ENCODE measurements around the gene RAC2.
A peak's percentile ranks its signal among the peaks of the same experiment; 100 is the strongest.

Gene RAC2

GRCh38 chr22:37179622-37180420, 64.2 kb downstream of the RAC2 start:
- DNase-seq (ENCODE audit: low spot score in 2 of 2), result no peak
- peaks cover 6% of the 10 kb centered on the region for H3K36me3 Mint-ChIP-seq
- H3K4me3 Mint-ChIP-seq, result no peak overlapping the region
- H3K9me3 Mint-ChIP-seq, result no peaks in the 10 kb centered on the region
- peaks cover 54% of the 10 kb centered on the region for H3K4me1 Mint-ChIP-seq
- no peak overlapping the region for H3K27ac Mint-ChIP-seq
- no peak for ATAC-seq

DNA sequence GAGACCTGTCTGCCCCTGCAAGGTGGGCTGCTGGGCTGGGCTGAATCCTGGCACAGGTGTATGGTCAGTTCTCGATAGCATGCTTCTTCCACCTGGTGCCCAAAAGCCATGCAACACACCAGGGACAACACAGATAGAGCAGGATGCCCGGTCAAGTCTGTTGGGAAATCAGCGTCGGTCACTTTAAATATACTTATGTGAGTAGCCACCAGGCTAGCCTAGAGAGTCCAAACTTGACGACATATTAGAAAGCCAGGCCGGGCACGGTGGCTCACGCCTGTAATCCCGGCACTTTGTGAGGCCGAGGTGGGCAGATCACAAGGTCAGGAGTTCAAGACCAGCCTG, 65.0 kb downstream of the RAC2 start:
- H3K4me1 Mint-ChIP-seq, result peaks cover 50% of the 10 kb centered on the region
- DNase-seq (ENCODE audit: low spot score in 2 of 2) (no peak), ATAC-seq (no peak)
- peaks cover 6% of the 10 kb centered on the region for H3K36me3 Mint-ChIP-seq
- no peaks in the 10 kb centered on the region for H3K9me3 Mint-ChIP-seq
- no peak overlapping the region for H3K27ac Mint-ChIP-seq
- H3K4me3 Mint-ChIP-seq, result no peak overlapping the region

- no peak for DNase-seq (ENCODE audit: low spot score in 2 of 2)
- H3K4me1 Mint-ChIP-seq, result peaks cover 46% of the 10 kb centered on the region
Observed at GRCh38 chr22:37178350-37179125, 65.5 kb downstream of the RAC2 start.

GRCh38 chr22:37177755-37178154, 66.3 kb downstream of the RAC2 start:
- H3K9me3 Mint-ChIP-seq, result no peaks in the 10 kb centered on the region
- H3K27ac Mint-ChIP-seq, result peak overlapping the region; percentile 55
- ATAC-seq, result no peak
- peaks cover 38% of the 10 kb centered on the region for H3K4me1 Mint-ChIP-seq
- DNase-seq (ENCODE audit: low spot score in 2 of 2), result no peak
- no peaks in the 10 kb centered on the region for H3K36me3 Mint-ChIP-seq
- no peak overlapping the region for H3K4me3 Mint-ChIP-seq

More at GRCh38 chr22:37178350-37179125, 65.5 kb downstream of the RAC2 start:
- peak overlapping the region; percentile 55 for H3K27ac Mint-ChIP-seq
- H3K36me3 Mint-ChIP-seq, result peaks cover 2% of the 10 kb centered on the region
- no peaks in the 10 kb centered on the region for H3K9me3 Mint-ChIP-seq
- no peak for ATAC-seq
- H3K4me3 Mint-ChIP-seq, result no peak overlapping the region

GRCh38 chr22:37177221-37177620, 66.8 kb downstream of the RAC2 start:
- no peaks in the 10 kb centered on the region for H3K9me3 Mint-ChIP-seq
- H3K27ac Mint-ChIP-seq, result peak overlapping the region; percentile 64
- no peak for ATAC-seq
- no peaks in the 10 kb centered on the region for H3K36me3 Mint-ChIP-seq
- no peak overlapping the region for H3K4me3 Mint-ChIP-seq
- DNase-seq (ENCODE audit: low spot score in 2 of 2), result no peak
- peaks cover 33% of the 10 kb centered on the region for H3K4me1 Mint-ChIP-seq

GRCh38 chr22:37176464-37177061, 67.5 kb downstream of the RAC2 start:
- peak overlapping the region; percentile 64 for H3K27ac Mint-ChIP-seq
- no peaks in the 10 kb centered on the region for H3K9me3 Mint-ChIP-seq
- no peak for DNase-seq (ENCODE audit: low spot score in 2 of 2)
- H3K4me1 Mint-ChIP-seq, result peaks cover 26% of the 10 kb centered on the region
- ATAC-seq, result no peak
- no peaks in the 10 kb centered on the region for H3K36me3 Mint-ChIP-seq
- H3K4me3 Mint-ChIP-seq, result no peak overlapping the region

GRCh38 chr22:37175414-37176281, 68.4 kb downstream of the RAC2 start:
- no peak overlapping the region for H3K4me3 Mint-ChIP-seq
- no peaks in the 10 kb centered on the region for H3K36me3 Mint-ChIP-seq
- no peak for ATAC-seq
- peaks cover 24% of the 10 kb centered on the region for H3K4me1 Mint-ChIP-seq
- peak overlapping the region; percentile 64 for H3K27ac Mint-ChIP-seq
- DNase-seq (ENCODE audit: low spot score in 2 of 2), result no peak
- H3K9me3 Mint-ChIP-seq, result no peaks in the 10 kb centered on the region

All from stimulated activated effector memory CD8-positive, alpha-beta T cell treated with anti-CD3 and anti-CD28 coated beads, Interleukin-12 subunit alpha, Interleukin-12 subunit beta, amount 100 ng/mL, for 72 hours (primary cell).